Measurements from ENCODE around the gene PJA2.

PJA2 gene

GRCh38 chr5:109351988-109352864 lies 57.5 kb downstream of the PJA2 start:
- ATAC-seq (replicated peaks): no peak
- peaks cover 28% of the 10 kb centered on the region for H3K36me3 Mint-ChIP-seq (ENCODE audit: insufficient read depth)
- no peaks in the 10 kb centered on the region for H3K9me3 Mint-ChIP-seq
- H3K27me3 Mint-ChIP-seq: no peaks in the 10 kb centered on the region
- H3K27ac Mint-ChIP-seq: no peak overlapping the region
- peaks cover 7 to 25% of the 10 kb centered on the region in 2 donors for H3K4me1 Mint-ChIP-seq (ENCODE audit: low read depth in 2 of 2)
- DNase-seq: no peak
- H3K4me3 Mint-ChIP-seq: no peak overlapping the region

GRCh38 chr5:109350537-109351270 lies 59.1 kb downstream of the PJA2 start:
- Mint-ChIP-seq H3K4me3 (no peak overlapping the region), H3K9me3 (no peaks in the 10 kb centered on the region), H3K36me3 (ENCODE audit: insufficient read depth) (peaks cover 31% of the 10 kb centered on the region), H3K27ac (no peak overlapping the region), H3K4me1 (ENCODE audit: low read depth in 2 of 2) (peaks cover 7 to 25% of the 10 kb centered on the region in 2 donors), H3K27me3 (no peaks in the 10 kb centered on the region)
- no peak for DNase-seq
- no peak for ATAC-seq (replicated peaks)

GRCh38 chr5:109349388-109349787 lies 60.4 kb downstream of the PJA2 start:
- no peak overlapping the region for H3K4me3 Mint-ChIP-seq
- H3K4me1 Mint-ChIP-seq (ENCODE audit: low read depth in 2 of 2): peaks cover 7 to 28% of the 10 kb centered on the region in 2 donors
- no peaks in the 10 kb centered on the region for H3K9me3 Mint-ChIP-seq
- ATAC-seq (replicated peaks) (no peak), DNase-seq (no peak)
- H3K36me3 Mint-ChIP-seq (ENCODE audit: insufficient read depth): peaks cover 36% of the 10 kb centered on the region
- no peaks in the 10 kb centered on the region for H3K27me3 Mint-ChIP-seq
- H3K27ac Mint-ChIP-seq: peak overlapping the region; percentile 1 to 28

DNA sequence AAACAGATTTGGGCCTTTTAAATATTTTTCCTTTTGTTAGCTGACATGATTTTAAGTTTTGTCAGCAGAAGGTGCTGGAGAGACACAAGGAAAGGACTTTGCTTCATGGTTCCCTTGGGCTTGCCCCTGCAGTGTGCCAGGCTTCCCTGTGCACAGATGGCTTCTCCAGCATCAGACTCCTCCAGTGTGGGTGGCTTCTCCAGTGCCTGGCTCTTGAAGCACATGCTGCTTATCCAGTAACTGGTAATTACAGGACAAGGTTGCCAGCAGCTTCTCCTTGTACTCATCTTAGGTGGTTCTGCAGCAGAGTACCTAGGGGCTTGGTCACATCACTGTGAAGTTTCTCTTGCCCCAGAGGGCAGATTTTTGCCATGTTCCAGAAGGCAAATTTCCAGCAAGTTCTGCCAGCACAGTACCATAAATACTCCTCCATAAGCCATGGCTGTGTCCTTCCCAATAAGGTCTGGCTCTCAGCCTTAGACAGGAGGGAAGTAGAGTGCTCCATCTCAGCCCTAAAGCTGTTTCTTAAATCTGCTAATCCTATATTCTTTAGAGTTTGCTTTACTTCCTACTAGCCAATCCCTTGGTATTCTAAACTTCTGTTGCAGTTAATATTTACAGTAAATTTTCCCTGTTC lies 62.4 kb downstream of the PJA2 start:
- Mint-ChIP-seq H3K4me1 (ENCODE audit: low read depth in 2 of 2) (peaks cover 7 to 26% of the 10 kb centered on the region in 2 donors), H3K4me3 (no peak overlapping the region), H3K36me3 (ENCODE audit: insufficient read depth) (peaks cover 50% of the 10 kb centered on the region), H3K9me3 (no peaks in the 10 kb centered on the region), H3K27ac (peak overlapping the region; percentile 68 to 84), H3K27me3 (no peaks in the 10 kb centered on the region)
- DNase-seq (no peak), ATAC-seq (replicated peaks) (peak; percentile 12)

DNA sequence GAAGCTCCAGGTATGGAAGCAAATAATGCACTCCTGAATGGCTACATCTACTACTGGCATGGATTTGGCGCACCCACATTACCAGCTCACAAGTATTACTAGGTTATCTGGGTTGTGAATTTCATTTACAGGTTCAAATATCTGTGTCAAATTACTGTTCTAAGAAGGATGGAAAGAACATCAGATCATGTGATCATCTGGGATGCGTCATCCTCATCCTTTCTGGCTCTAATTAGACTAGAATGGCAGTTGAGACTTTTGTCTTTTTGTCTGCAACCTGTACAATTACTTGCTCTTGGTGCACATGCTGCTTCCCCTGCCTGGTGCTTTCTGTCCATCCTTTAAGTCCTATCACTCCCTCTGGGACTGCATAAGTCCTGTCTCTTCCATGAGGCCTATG lies 64.1 kb downstream of the PJA2 start:
- H3K4me3 Mint-ChIP-seq: no peak overlapping the region
- ATAC-seq (replicated peaks) (no peak), DNase-seq (no peak)
- peaks cover 42% of the 10 kb centered on the region for H3K36me3 Mint-ChIP-seq (ENCODE audit: insufficient read depth)
- peak overlapping the region in 1 of 2 donors; percentile 25 for H3K27ac Mint-ChIP-seq
- H3K4me1 Mint-ChIP-seq (ENCODE audit: low read depth in 2 of 2): peaks cover 7 to 21% of the 10 kb centered on the region in 2 donors
- no peaks in the 10 kb centered on the region for H3K27me3 Mint-ChIP-seq
- H3K9me3 Mint-ChIP-seq: no peaks in the 10 kb centered on the region

- Mint-ChIP-seq H3K4me3 (no peak overlapping the region), H3K27ac (peak overlapping the region in 1 of 2 donors; percentile 86), H3K27me3 (no peaks in the 10 kb centered on the region), H3K9me3 (no peaks in the 10 kb centered on the region), H3K4me1 (ENCODE audit: low read depth in 2 of 2) (peaks cover 0 to 5% of the 10 kb centered on the region in 2 donors), H3K36me3 (ENCODE audit: insufficient read depth) (peaks cover 38% of the 10 kb centered on the region)
- DNase-seq (no peak), ATAC-seq (replicated peaks) (no peak)
These were observed 69.4 kb downstream of the PJA2 start for GRCh38 chr5:109340351-109340750.

GRCh38 chr5:109335114-109335513 lies 74.7 kb downstream of the PJA2 start:
- Mint-ChIP-seq H3K4me1 (ENCODE audit: low read depth in 2 of 2) (peaks cover 0 to 5% of the 10 kb centered on the region in 2 donors), H3K4me3 (no peak overlapping the region), H3K27me3 (no peaks in the 10 kb centered on the region), H3K9me3 (no peaks in the 10 kb centered on the region), H3K27ac (no peak overlapping the region), H3K36me3 (ENCODE audit: insufficient read depth) (peaks cover 28% of the 10 kb centered on the region)
- ATAC-seq (replicated peaks) (no peak), DNase-seq (no peak)

DNA sequence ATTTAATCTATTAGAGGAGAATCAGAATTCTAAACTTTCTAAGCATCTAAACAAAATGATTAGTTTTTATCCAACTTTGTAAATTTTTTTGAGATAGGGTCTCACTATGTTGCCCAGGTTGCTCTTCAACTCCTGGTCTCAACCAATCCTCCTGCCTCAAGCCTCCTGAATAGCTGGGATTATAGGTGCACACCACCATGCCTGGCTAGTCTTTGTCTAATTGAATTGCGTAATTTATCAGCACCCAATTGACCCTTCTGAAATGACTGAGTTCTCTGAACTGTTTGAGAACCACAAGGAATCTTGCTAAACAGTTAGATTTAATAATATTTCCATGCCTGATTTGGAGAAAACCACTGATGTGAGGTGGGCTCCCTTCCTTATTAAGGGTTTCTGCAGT lies 75.7 kb downstream of the PJA2 start:
- DNase-seq (no peak), ATAC-seq (replicated peaks) (no peak)
- Mint-ChIP-seq H3K27me3 (no peaks in the 10 kb centered on the region), H3K27ac (peak overlapping the region in 1 of 2 donors; percentile 46), H3K4me3 (no peak overlapping the region), H3K4me1 (ENCODE audit: low read depth in 2 of 2) (peaks cover 0 to 2% of the 10 kb centered on the region in 2 donors), H3K9me3 (no peaks in the 10 kb centered on the region), H3K36me3 (ENCODE audit: insufficient read depth) (peaks cover 29% of the 10 kb centered on the region)

DNA sequence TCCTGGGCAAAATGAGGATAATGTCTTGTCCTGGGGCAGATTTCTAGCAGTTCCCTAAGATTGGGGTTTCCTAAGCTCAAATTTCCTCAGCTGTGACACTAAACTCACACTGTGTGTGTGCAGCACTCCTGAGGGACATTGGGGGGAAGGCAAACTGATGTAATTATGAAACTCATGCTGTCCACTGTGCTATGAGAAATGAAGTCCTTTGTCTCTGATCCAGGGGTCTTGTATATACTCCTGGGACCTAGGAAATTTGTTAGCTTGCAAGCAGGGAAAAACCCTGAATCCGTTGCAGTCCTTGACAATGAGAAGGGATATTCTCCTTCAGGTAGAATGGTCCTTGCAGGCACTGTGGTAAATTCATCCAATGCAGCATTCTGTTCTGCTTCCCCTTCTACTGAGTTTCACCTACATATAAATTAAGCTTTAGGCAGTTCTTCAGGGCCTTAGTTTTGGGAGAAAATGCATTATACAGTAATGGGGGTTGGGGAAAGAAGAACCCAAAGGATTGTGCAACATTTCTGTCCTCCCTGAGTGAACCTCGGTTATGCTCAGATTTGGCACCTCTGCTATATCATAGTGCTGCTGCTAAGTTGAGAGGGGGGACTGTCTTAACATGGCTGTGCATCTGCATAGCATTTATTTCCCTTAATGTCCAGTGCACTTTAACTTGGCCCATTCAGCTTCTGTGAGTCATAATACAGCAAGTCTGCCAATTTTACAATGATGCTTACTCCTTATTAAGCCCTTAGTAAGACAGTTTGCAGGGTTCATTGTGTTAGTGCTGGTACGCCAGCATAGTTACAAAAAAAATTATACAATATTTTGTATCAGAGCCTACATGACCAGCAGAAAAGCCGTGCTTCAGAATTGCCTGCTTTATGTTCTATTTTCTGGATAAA lies 80.2 kb downstream of the PJA2 start:
- no peaks in the 10 kb centered on the region for H3K9me3 Mint-ChIP-seq
- ATAC-seq (replicated peaks) (no peak), DNase-seq (no peak)
- no peaks in the 10 kb centered on the region for H3K27me3 Mint-ChIP-seq
- no peak overlapping the region for H3K27ac Mint-ChIP-seq
- H3K4me1 Mint-ChIP-seq (ENCODE audit: low read depth in 2 of 2): peaks cover 0 to 3% of the 10 kb centered on the region in 2 donors
- H3K36me3 Mint-ChIP-seq (ENCODE audit: insufficient read depth): peaks cover 18% of the 10 kb centered on the region
- no peak overlapping the region for H3K4me3 Mint-ChIP-seq

- H3K4me3 Mint-ChIP-seq: no peak overlapping the region
- peaks cover 0 to 3% of the 10 kb centered on the region in 2 donors for H3K4me1 Mint-ChIP-seq (ENCODE audit: low read depth in 2 of 2)
- no peaks in the 10 kb centered on the region for H3K27me3 Mint-ChIP-seq
- H3K9me3 Mint-ChIP-seq: no peaks in the 10 kb centered on the region
- H3K36me3 Mint-ChIP-seq (ENCODE audit: insufficient read depth): peaks cover 11% of the 10 kb centered on the region
- no peak for DNase-seq
- no peak overlapping the region for H3K27ac Mint-ChIP-seq
- ATAC-seq (replicated peaks): no peak
These were observed 81.1 kb downstream of the PJA2 start for GRCh38 chr5:109328626-109329025.

- DNase-seq (no peak), ATAC-seq (replicated peaks) (no peak)
- no peaks in the 10 kb centered on the region for H3K9me3 Mint-ChIP-seq
- no peak overlapping the region for H3K4me3 Mint-ChIP-seq
- no peaks in the 10 kb centered on the region for H3K27me3 Mint-ChIP-seq
- H3K36me3 Mint-ChIP-seq (ENCODE audit: insufficient read depth): peaks cover 11% of the 10 kb centered on the region
- H3K27ac Mint-ChIP-seq: no peak overlapping the region
- H3K4me1 Mint-ChIP-seq (ENCODE audit: low read depth in 2 of 2): peaks cover 3% of the 10 kb centered on the region in 2 donors
These were observed 82.2 kb downstream of the PJA2 start for GRCh38 chr5:109327570-109327969.

GRCh38 chr5:109326919-109327318 lies 82.9 kb downstream of the PJA2 start:
- Mint-ChIP-seq H3K9me3 (no peaks in the 10 kb centered on the region), H3K36me3 (ENCODE audit: insufficient read depth) (peaks cover 8% of the 10 kb centered on the region), H3K4me1 (ENCODE audit: low read depth in 2 of 2) (peaks cover 3% of the 10 kb centered on the region in 2 donors), H3K27ac (no peak overlapping the region), H3K4me3 (no peak overlapping the region), H3K27me3 (no peaks in the 10 kb centered on the region)
- ATAC-seq (replicated peaks): no peak
- no peak for DNase-seq

- ATAC-seq (replicated peaks) (no peak), DNase-seq (no peak)
- Mint-ChIP-seq H3K4me1 (ENCODE audit: low read depth in 2 of 2) (peaks cover 3% of the 10 kb centered on the region in 2 donors), H3K27me3 (no peaks in the 10 kb centered on the region), H3K4me3 (no peak overlapping the region), H3K36me3 (ENCODE audit: insufficient read depth) (peaks cover 3% of the 10 kb centered on the region), H3K27ac (no peak overlapping the region), H3K9me3 (no peaks in the 10 kb centered on the region)
These were observed 84.3 kb downstream of the PJA2 start for GRCh38 chr5:109325456-109325855.
